MCF 10A (cell line): ENCODE data around the gene NAALADL2. TPM values are rescaled to one million over a fixed set of nuclear protein-coding genes. Genes with fewer than 3 reads are reported as not detected.

Source experiments
- BruUV-seq: library from RNA; stranded (reverse); fragments of 400-500 nt; replicated peaks from 2 replicates; lab custom pipeline; 2021; lab: Mats Ljungman, UMichigan
- CTCF ChIA-PET: fragments of 300-600 bp; sonication (Branson Sonifier 250); formaldehyde crosslinking; extraction: SDS; loops from one replicate; lab custom pipeline; 2021; ENCODE audit warnings: antibody characterized with exemption, inconsistent platforms; lab: Yijun Ruan, JAX
- POLR2A ChIA-PET: fragments of 300-600, 350-650 bp; sonication (Branson Sonifier 250); formaldehyde crosslinking; extraction: SDS; loops from one replicate; lab custom pipeline; 2020; ENCODE audit warnings: antibody characterized with exemption, inconsistent platforms; lab: Yijun Ruan, JAX
- DNase-seq: peaks from one replicate; pipeline ENCODE4 v3.0.0-alpha.2; 2018; ENCODE audit not compliant: unreplicated experiment
- H3K27ac Mint-ChIP-seq: one replicate; pipeline ENCODE4 v1.8.0; 2022; ENCODE audit warnings: mild to moderate bottlenecking, low read depth, mixed read lengths; ENCODE audit not compliant: unreplicated experiment
- H3K27me3 Mint-ChIP-seq: one replicate; pipeline ENCODE4 v1.8.0; 2022; ENCODE audit warnings: mixed read lengths; ENCODE audit not compliant: insufficient read depth, unreplicated experiment
- H3K36me3 Mint-ChIP-seq: one replicate; pipeline ENCODE4 v1.8.0; 2022; ENCODE audit warnings: mild to moderate bottlenecking, moderate library complexity, mixed read lengths; ENCODE audit not compliant: insufficient read depth, unreplicated experiment
- H3K4me1 Mint-ChIP-seq: one replicate; pipeline ENCODE4 v1.8.0; 2022; ENCODE audit warnings: mixed read lengths; ENCODE audit not compliant: insufficient read depth, unreplicated experiment
- H3K4me3 Mint-ChIP-seq: one replicate; pipeline ENCODE4 v1.8.0; 2022; ENCODE audit warnings: mild to moderate bottlenecking, moderate library complexity, mixed read lengths; ENCODE audit not compliant: unreplicated experiment
- H3K9me3 Mint-ChIP-seq: one replicate; pipeline ENCODE4 v1.8.0; 2022; ENCODE audit warnings: mixed read lengths; ENCODE audit not compliant: unreplicated experiment
- CTCF ChIP-seq: fragments of 200-600 bp; IDR thresholded peaks from one replicate; pipeline ENCODE4 v1.8.0; 2022; ENCODE audit warnings: antibody characterized with exemption, mild to moderate bottlenecking; ENCODE audit not compliant: unreplicated experiment
- intact Hi-C: fragments of 100-400 bp; cut with micrococcal nuclease; formaldehyde crosslinking; loops from 2 replicates; pipeline ENCODE4 v1.14.1; 2022
- total RNA-seq: library from RNA; stranded (reverse); gene quantifications from 2 replicates; pipeline ENCODE4 v1.2.3, GENCODE V29; 2022

NAALADL2 gene
- total RNA-seq, 1 experiment from 2014 or later = 4.2 TPM

- Mint-ChIP-seq H3K27me3 (no peaks in the 10 kb centered on the region), H3K36me3 (no peaks in the 10 kb centered on the region), H3K9me3 (no peaks in the 10 kb centered on the region), H3K4me1 (no peaks in the 10 kb centered on the region), H3K27ac (no peak overlapping the region), H3K4me3 (no peak overlapping the region)
- intact Hi-C loops = no loop called here
- TF ChIP-seq CTCF = no peak
- DNase-seq = no peak
- ChIA-PET POLR2A (interaction anchor here (0.8 kb wide), 1 partner anchor 25 kb away, joined by 3 read pairs; no protein-coding TSS in a partner anchor), CTCF (interaction anchor here (0.6 to 1.1 kb wide), 3 partner anchors 9 to 22 kb away, joined by 3 to 4 read pairs (median 4); no protein-coding TSS in a partner anchor)
- no TSS peak for BruUV-seq
Observed at GRCh38 chr3:175294793-175295192, 435.7 kb downstream of the NAALADL2 start.

GRCh38 chr3:175295248-175296130 lies 436.4 kb downstream of the NAALADL2 start:
- no TSS peak for BruUV-seq
- ChIA-PET CTCF (no interaction called here), POLR2A (interaction anchor here (0.8 kb wide), 1 partner anchor 25 kb away, joined by 3 read pairs; no protein-coding TSS in a partner anchor)
- Mint-ChIP-seq H3K36me3 (no peaks in the 10 kb centered on the region), H3K9me3 (no peaks in the 10 kb centered on the region), H3K27ac (no peak overlapping the region), H3K4me1 (no peaks in the 10 kb centered on the region), H3K4me3 (no peak overlapping the region), H3K27me3 (no peaks in the 10 kb centered on the region)
- intact Hi-C loops = no loop called here
- no peak for TF ChIP-seq CTCF
- DNase-seq = no peak

GRCh38 chr3:175297216-175297615 lies 438.1 kb downstream of the NAALADL2 start:
- no peak for TF ChIP-seq CTCF
- Mint-ChIP-seq H3K27me3 (no peaks in the 10 kb centered on the region), H3K9me3 (no peaks in the 10 kb centered on the region), H3K27ac (no peak overlapping the region), H3K4me1 (no peaks in the 10 kb centered on the region), H3K4me3 (no peak overlapping the region), H3K36me3 (no peaks in the 10 kb centered on the region)
- CTCF ChIA-PET = no interaction called here
- POLR2A ChIA-PET = no interaction called here
- intact Hi-C loops = no loop called here
- DNase-seq = no peak
- no TSS peak for BruUV-seq

GRCh38 chr3:175301741-175302140 lies 442.6 kb downstream of the NAALADL2 start:
- ChIA-PET CTCF (no interaction called here), POLR2A (no interaction called here)
- no peak for DNase-seq
- no peak for TF ChIP-seq CTCF
- H3K4me1 Mint-ChIP-seq = no peaks in the 10 kb centered on the region
- intact Hi-C loops = no loop called here
- H3K9me3 Mint-ChIP-seq = no peaks in the 10 kb centered on the region
- no TSS peak for BruUV-seq
- H3K27ac Mint-ChIP-seq = no peak overlapping the region
- no peak overlapping the region for H3K4me3 Mint-ChIP-seq
- no peaks in the 10 kb centered on the region for H3K36me3 Mint-ChIP-seq
- H3K27me3 Mint-ChIP-seq = no peaks in the 10 kb centered on the region
